ENCODE data around the gene C1S. TPM values are rescaled to one million over a fixed set of nuclear protein-coding genes. Genes with fewer than 3 reads are reported as not detected.
A peak's percentile ranks its signal among the peaks of the same experiment; 100 is the strongest.
"Not testable (repeated sequence)": the region's sequence is repeated elsewhere in the genome, so short reads cannot be mapped to it uniquely, and the experiment has no call there.

Gene C1S
- 100 to 1,000 TPM; 391 to 853 (median 638) TPM for total RNA-seq

DNA sequence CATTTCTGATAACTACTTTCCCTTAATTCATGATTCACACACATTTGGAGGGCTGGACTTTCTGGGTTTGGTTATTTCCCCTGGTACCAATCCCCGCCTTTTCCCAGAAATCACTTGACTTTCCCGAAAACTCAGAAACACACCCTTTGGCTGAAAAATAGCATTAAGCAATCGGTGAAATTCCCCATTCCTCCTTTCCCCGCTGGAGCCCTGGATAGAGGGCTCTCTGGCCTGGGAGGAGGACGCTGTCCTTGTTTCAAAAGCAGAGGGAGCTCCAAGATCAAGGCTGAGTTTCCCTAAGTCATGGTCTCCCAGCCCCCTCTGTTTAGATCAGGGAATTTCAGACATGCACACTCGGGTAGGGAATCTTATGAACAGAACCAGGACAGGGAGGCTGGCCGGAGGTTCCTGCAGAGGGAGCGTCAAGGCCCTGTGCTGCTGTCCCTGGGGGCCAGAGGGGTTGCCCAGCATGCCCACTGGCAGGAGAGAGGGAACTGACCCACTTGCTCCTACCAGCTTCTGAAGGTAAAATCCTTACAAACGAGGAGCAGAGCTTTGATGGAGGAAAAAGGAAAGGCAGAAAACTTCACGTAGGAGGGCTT, at the start of gene C1S:
Gene C1S (plus strand): TSS at position 366 of the 602 bp plus-strand sequence. CDS start 1,195 bp downstream, outside the sequence.
- H3K27me3 ChIP-seq: no peaks in the 10 kb centered on the region
- WGBS, 2 donors (ENCODE audit: low coverage in 1 of 2): 6 to 10% methylated on average over 2 to 8 of the region's 10 CpGs
- H3K27ac ChIP-seq: peak within 1 kb of the TSS; percentile 82 to 96 (median 86)
- TF ChIP-seq POLR2A (IDR thresholded peaks at IDR 0.05) (peak; percentile 77 to 79), POLR2AphosphoS5 (IDR thresholded peaks at IDR 0.05) (peak; percentile 97), EP300 (IDR thresholded peaks at IDR 0.05) (no peak)
- TF ChIP-seq, protein P1, sequence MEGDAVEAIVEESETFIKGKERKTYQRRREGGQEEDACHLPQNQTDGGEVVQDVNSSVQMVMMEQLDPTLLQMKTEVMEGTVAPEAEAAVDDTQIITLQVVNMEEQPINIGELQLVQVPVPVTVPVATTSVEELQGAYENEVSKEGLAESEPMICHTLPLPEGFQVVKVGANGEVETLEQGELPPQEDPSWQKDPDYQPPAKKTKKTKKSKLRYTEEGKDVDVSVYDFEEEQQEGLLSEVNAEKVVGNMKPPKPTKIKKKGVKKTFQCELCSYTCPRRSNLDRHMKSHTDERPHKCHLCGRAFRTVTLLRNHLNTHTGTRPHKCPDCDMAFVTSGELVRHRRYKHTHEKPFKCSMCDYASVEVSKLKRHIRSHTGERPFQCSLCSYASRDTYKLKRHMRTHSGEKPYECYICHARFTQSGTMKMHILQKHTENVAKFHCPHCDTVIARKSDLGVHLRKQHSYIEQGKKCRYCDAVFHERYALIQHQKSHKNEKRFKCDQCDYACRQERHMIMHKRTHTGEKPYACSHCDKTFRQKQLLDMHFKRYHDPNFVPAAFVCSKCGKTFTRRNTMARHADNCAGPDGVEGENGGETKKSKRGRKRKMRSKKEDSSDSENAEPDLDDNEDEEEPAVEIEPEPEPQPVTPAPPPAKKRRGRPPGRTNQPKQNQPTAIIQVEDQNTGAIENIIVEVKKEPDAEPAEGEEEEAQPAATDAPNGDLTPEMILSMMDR (IDR thresholded peaks at IDR 0.05): peak; percentile 77 to 98 (median 96)
- H3K9me3 ChIP-seq: no peaks in the 10 kb centered on the region
- peak within 1 kb of the TSS; percentile 54 to 79 for H3K4me3 ChIP-seq
- H3K36me3 ChIP-seq: peaks cover 0 to 28% of the 10 kb centered on the region in 2 donors
- peaks cover 5 to 58% (median 6%) of the 10 kb centered on the region in 3 donors for H3K4me1 ChIP-seq
- ATAC-seq: peak; percentile 99

DNA sequence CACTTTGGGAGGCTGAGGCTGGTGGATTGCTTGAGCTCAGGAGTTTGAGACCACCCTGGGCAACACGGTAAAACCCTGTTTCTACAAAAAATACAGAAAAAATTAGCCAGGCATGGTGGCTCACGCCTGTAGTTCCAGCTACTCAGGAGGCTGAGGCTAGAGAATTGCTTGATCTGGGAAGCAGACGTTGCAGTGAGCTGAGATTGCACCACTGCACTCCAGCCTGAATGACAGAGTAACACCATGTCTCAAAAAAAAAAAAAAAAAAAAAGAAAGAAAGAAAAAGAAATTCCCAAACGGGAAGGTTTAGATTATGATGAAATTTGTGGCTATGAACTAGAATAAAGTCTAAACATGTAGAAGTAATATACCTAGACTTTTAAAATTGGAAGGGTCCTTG, 49.1 kb upstream of the C1S start:
- not testable (repeated sequence) for H3K4me3 ChIP-seq, H3K27me3 ChIP-seq, ATAC-seq, H3K27ac ChIP-seq, H3K9me3 ChIP-seq
- H3K4me1 ChIP-seq: peaks cover 0 to 11% (median 0%) of the 10 kb centered on the region in 3 donors
- H3K36me3 ChIP-seq: peaks cover 0 to 38% of the 10 kb centered on the region in 2 donors
- WGBS, 2 donors (ENCODE audit: low coverage in 1 of 2): 76 to 77% methylated on average over 2 of the region's 4 CpGs

DNA sequence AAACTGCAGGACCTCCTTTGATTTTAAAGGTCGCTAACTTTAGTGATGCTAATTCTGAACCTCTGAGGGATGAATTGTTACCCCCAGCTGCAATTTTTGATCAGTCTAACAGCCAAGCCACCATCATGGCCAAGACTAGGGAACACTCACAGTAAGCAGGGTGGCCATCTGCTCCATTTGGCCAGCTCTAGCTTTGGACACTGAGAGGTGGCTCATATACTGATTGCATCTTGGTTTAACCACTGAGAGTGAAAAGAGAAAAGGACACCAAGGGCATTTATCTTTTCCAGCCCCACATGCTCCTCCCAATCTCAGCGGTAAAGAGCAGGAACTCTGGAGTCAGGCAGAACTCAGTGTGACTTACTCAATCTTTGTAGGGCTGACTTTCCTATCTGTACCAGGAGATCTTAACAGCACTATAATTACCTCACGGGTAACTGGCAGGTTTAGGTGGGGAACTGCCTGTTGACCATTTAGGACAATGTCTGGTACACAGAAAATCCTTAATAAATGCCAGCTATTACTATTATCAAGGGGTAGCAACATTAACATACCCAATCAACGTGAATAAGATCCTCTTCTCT, 48.4 kb upstream of the C1S start:
- H3K27me3 ChIP-seq: no peaks in the 10 kb centered on the region
- no peak overlapping the region for H3K27ac ChIP-seq
- WGBS, 2 donors (ENCODE audit: low coverage in 1 of 2): 88% methylated on average over 4 of the region's 4 CpGs; no CpG with 5 or more reads in 1 of the 2 donors
- no peak for TF ChIP-seq POLR2AphosphoS5 (IDR thresholded peaks at IDR 0.05)
- no peak for TF ChIP-seq EP300 (IDR thresholded peaks at IDR 0.05)
- TF ChIP-seq, protein P1 (IDR thresholded peaks at IDR 0.05): no peak
- TF ChIP-seq POLR2A (IDR thresholded peaks at IDR 0.05): no peak
- no peak for ATAC-seq
- peaks cover 0 to 38% of the 10 kb centered on the region in 2 donors for H3K36me3 ChIP-seq
- no peaks in the 10 kb centered on the region for H3K9me3 ChIP-seq
- peaks cover 2 to 18% (median 3%) of the 10 kb centered on the region in 3 donors for H3K4me1 ChIP-seq
- no peak overlapping the region for H3K4me3 ChIP-seq

DNA sequence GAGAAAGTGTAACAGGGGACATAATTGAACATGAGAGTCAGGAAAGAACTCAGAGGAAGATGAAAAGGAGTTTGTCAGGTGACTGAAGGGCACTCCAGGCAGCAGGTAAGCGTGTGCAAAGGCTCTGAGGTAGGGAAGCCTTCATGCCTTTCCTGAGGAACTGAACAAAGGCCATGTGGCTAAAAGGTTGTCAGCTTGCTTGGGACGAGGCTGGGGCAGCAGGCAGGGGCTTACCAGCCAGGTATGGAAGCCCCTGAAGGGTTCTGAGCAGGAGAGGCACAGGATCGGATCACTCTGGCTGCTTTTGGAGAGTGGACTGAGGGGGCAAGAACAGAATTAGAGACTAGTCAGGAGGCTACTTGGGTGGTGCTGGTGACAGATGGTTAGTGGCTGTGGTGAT, 47.4 kb upstream of the C1S start:
- H3K4me1 ChIP-seq: peaks cover 6 to 26% (median 8%) of the 10 kb centered on the region in 3 donors
- no peak for ATAC-seq
- H3K4me3 ChIP-seq: no peak overlapping the region
- H3K9me3 ChIP-seq: no peaks in the 10 kb centered on the region
- H3K27me3 ChIP-seq: no peaks in the 10 kb centered on the region
- H3K36me3 ChIP-seq: peaks cover 0 to 38% of the 10 kb centered on the region in 2 donors
- 90 to 95% methylated on average over 2 to 3 of the region's 3 CpGs for WGBS, 2 donors (ENCODE audit: low coverage in 1 of 2)
- TF ChIP-seq, protein P1 (IDR thresholded peaks at IDR 0.05): no peak
- TF ChIP-seq POLR2AphosphoS5 (IDR thresholded peaks at IDR 0.05): no peak
- no peak for TF ChIP-seq POLR2A (IDR thresholded peaks at IDR 0.05)
- TF ChIP-seq EP300 (IDR thresholded peaks at IDR 0.05): no peak
- no peak overlapping the region for H3K27ac ChIP-seq

DNA sequence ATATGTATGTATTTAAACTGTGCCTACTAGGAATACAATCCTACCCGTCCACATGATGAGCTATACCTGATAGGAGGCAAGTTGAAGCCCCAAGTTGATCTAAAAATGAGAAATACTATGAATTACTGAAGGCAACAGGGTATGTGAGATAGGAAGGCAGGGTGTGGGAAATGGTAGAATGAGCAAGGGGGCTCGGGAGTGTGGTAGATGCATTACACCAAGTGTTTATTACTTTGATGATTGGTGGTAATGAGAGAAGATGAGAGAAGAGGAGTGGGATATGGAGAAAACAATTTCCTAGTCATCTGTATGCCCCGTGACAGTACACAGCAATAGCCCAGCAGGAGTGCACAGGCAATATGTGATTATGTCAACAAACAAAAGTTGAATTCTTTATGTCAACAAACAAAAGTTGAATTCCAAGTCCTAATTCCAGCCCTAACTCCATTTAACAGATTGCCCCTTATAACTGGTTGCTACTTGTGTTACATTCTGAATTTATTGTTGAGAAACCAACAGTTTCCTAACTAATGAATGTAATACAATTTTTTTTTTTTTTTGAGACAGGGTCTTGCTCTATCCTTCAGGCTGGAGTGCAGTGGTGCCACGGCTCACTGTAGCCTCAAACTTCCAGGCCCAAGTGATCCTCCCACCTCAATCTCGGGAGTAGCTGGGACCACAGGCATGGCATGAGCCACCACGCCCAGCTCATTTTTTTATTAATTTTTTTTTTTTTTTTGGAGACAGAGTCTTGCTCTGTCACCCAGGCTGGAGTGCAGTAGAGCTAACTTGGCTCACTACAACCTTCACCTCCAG, 44.8 kb upstream of the C1S start:
- Histone ChIP-seq H3K27me3 (no peaks in the 10 kb centered on the region), H3K27ac (no peak overlapping the region), H3K36me3 (peaks cover 0 to 26% of the 10 kb centered on the region in 2 donors), H3K9me3 (no peaks in the 10 kb centered on the region), H3K4me1 (peaks cover 6 to 36% (median 8%) of the 10 kb centered on the region in 3 donors), H3K4me3 (no peak overlapping the region)
- WGBS, 2 donors (ENCODE audit: low coverage in 1 of 2): 71 to 77% methylated on average over 4 to 6 of the region's 6 CpGs
- no peak for ATAC-seq
- no peak for TF ChIP-seq POLR2AphosphoS5 (IDR thresholded peaks at IDR 0.05)
- no peak for TF ChIP-seq POLR2A (IDR thresholded peaks at IDR 0.05)
- no peak for TF ChIP-seq EP300 (IDR thresholded peaks at IDR 0.05)
- TF ChIP-seq, protein P1 (IDR thresholded peaks at IDR 0.05): no peak
